Smooth muscle cell (in vitro differentiated cells): Measurements from ENCODE around the gene ASMT. TPM values are rescaled to one million over a fixed set of nuclear protein-coding genes. Genes with fewer than 3 reads are reported as not detected.

Source experiments
- DNase-seq: peaks from one replicate; lab custom pipeline; 2025; ENCODE audit not compliant: unreplicated experiment; lab: John Stamatoyannopoulos, UW
- H2AFZ ChIP-seq: fragments of 200-600 bp; sonication (generic); 2 replicates; pipeline ENCODE4 v1.6.0; 2016; ENCODE audit warnings: antibody characterized with exemption, low read depth, mild to moderate bottlenecking
- H3F3A ChIP-seq: fragments of 200-600 bp; sonication (generic); 2 replicates; pipeline ENCODE4 v1.6.0; 2017; ENCODE audit warnings: antibody characterized with exemption, low read depth
- H3K27ac ChIP-seq: fragments of 200-600 bp; sonication (generic); 2 replicates; pipeline ENCODE4 v1.5.1; 2016; ENCODE audit warnings: low read depth, mild to moderate bottlenecking
- H3K27me3 ChIP-seq: fragments of 200-600 bp; sonication (generic); 2 replicates; pipeline ENCODE4 v1.6.1; 2016; ENCODE audit warnings: low read depth, mild to moderate bottlenecking
- H3K36me3 ChIP-seq: fragments of 200-600 bp; sonication (generic); 2 replicates; pipeline ENCODE4 v1.5.1; 2016; ENCODE audit warnings: low read depth
- H3K4me1 ChIP-seq: fragments of 200-600 bp; sonication (generic); 2 replicates; pipeline ENCODE4 v1.5.1; 2016; ENCODE audit warnings: low read depth
- H3K4me2 ChIP-seq: fragments of 200-600 bp; sonication (generic); 2 replicates; pipeline ENCODE4 v1.6.0; 2016; ENCODE audit warnings: mild to moderate bottlenecking
- H3K4me3 ChIP-seq: fragments of 200-600 bp; sonication (generic); 2 replicates; pipeline ENCODE4 v1.5.1; 2016; ENCODE audit warnings: mild to moderate bottlenecking
- H3K79me2 ChIP-seq: fragments of 200-600 bp; sonication (generic); 2 replicates; pipeline ENCODE4 v1.6.0; 2016; ENCODE audit warnings: low read depth, mild to moderate bottlenecking
- H3K9ac ChIP-seq: fragments of 200-600 bp; sonication (generic); 2 replicates; pipeline ENCODE4 v1.6.0; 2016; ENCODE audit warnings: low read depth
- H3K9me3 ChIP-seq: fragments of 200-600 bp; sonication (generic); replicated peaks from 2 replicates; pipeline ENCODE4 v1.5.1; 2016; ENCODE audit warnings: low read depth
- H4K20me1 ChIP-seq: fragments of 200-600 bp; sonication (generic); 2 replicates; pipeline ENCODE4 v1.6.0; 2016; ENCODE audit warnings: low read depth
- CTCF ChIP-seq: fragments of 200-600 bp; sonication (generic); IDR thresholded peaks from 2 replicates; pipeline ENCODE4 v1.5.1; 2017; ENCODE audit warnings: borderline replicate concordance, mild to moderate bottlenecking, antibody characterized with exemption; ENCODE audit not compliant: insufficient read depth, poor library complexity, severe bottlenecking
- WGBS: methylation state at CpG from one replicate; pipeline ENCODE4 v1.1.7; 2016; ENCODE audit warnings: low lambda C conversion rate; 5-methylcytosine and 5-hydroxymethylcytosine counted together
- polyA plus RNA-seq: library from polyadenylated mRNA; unstranded; fragments of >200 nt; fragmentation: Nextera tagmentation; extraction: Ambion mirVana; gene quantifications from 2 replicates; pipeline ENCODE4 v1.2.1, GENCODE V29; 2016
- total RNA-seq: library from RNA; depleted of rRNA; stranded (reverse); fragments of >200 nt; gene quantifications from 2 replicates; pipeline ENCODE4 v1.2.3, GENCODE V29; 2014

Gene ASMT
- total and polyA plus RNA-seq, 2 experiments from 2014 or later: 0.41 TPM; not detected in 1

DNA sequence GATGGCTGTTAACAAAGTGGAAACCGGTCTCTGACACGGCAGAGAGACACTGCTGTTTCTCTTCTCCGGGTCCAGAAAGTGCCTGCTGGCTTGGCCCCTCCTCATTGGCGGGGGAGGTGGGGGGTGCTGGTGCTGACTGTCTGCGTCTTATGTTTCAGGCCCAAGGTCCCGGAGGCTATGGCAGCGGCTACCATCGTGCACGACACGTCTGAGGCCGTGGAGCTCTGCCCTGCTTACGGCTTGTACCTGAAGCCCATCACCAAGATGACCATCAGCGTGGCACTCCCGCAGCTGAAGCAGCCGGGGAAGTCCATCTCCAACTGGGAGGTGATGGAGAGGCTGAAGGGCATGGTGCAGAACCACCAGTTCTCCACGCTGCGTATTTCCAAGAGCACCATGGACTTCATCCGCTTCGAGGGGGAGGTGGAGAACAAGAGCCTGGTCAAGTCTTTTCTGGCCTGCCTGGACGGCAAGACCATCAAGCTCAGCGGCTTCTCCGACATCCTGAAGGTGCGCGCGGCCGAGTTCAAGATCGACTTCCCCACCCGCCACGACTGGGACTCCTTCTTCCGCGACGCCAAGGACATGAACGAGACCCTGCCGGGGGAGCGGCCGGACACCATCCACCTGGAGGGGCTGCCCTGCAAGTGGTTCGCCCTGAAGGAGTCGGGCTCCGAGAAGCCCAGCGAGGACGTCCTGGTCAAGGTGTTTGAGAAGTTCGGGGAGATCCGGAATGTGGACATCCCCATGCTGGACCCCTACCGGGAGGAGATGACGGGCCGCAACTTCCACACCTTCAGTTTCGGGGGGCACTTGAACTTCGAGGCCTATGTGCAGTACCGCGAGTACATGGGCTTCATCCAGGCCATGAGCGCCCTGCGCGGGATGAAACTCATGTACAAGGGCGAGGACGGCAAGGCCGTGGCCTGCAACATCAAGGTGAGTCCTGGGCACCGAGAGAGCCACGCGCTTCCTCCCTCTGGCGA, 21.3 kb upstream of the ASMT start:
- peak overlapping the region; percentile 93 for H3K9ac ChIP-seq
- no peak for DNase-seq

DNA sequence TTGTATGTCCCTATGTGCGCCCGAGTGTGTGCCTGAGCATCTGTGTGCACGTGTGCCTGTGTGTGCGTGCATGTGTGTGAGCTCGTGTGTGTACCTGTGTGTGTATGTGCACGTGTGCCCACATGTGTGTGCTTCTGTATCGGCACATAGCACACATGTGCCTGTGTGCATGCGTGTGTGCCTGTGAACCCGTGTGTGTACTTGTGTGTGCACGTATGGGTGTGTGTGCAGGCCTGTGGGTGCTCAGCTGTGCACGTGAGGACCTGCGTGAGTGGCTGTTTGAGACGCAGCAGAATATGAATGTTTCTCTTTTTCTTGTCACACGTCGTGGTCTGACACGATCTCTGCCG, 19.2 kb upstream of the ASMT start:
- DNase-seq: no peak
- H3K9ac ChIP-seq: no peak overlapping the region
- H3K4me3 ChIP-seq: no peak overlapping the region
- no peak overlapping the region for H3K27ac ChIP-seq
- no peak for TF ChIP-seq CTCF
- no peaks in the 10 kb centered on the region for H3K4me1 ChIP-seq
- H2AFZ ChIP-seq: no peak overlapping the region
- H3K4me2 ChIP-seq: no peak overlapping the region
- H3K79me2 ChIP-seq: peaks cover 62% of the 10 kb centered on the region
- H4K20me1 ChIP-seq: peaks cover 77% of the 10 kb centered on the region
- H3K36me3 ChIP-seq: no peaks in the 10 kb centered on the region
- peaks cover 6% of the 10 kb centered on the region for H3F3A ChIP-seq
- no peaks in the 10 kb centered on the region for H3K27me3 ChIP-seq
- WGBS: 98% methylated on average over 16 of the region's 17 CpGs
- H3K9me3 ChIP-seq: no peaks in the 10 kb centered on the region

More for the DNA sequence above, 21.3 kb upstream of the ASMT start:
- no peak for TF ChIP-seq CTCF
- H3K9me3 ChIP-seq: no peaks in the 10 kb centered on the region
- H3K27me3 ChIP-seq: no peaks in the 10 kb centered on the region
- no peak overlapping the region for H2AFZ ChIP-seq
- peak overlapping the region; percentile 85 for H3K27ac ChIP-seq
- peaks cover 6% of the 10 kb centered on the region for H3F3A ChIP-seq
- peaks cover 66% of the 10 kb centered on the region for H4K20me1 ChIP-seq
- WGBS: 97% methylated on average over 59 of the region's 60 CpGs
- peaks cover 62% of the 10 kb centered on the region for H3K79me2 ChIP-seq
- H3K4me3 ChIP-seq: peak overlapping the region; percentile 94
- H3K36me3 ChIP-seq: no peaks in the 10 kb centered on the region
- no peaks in the 10 kb centered on the region for H3K4me1 ChIP-seq
- H3K4me2 ChIP-seq: peak overlapping the region; percentile 100

DNA sequence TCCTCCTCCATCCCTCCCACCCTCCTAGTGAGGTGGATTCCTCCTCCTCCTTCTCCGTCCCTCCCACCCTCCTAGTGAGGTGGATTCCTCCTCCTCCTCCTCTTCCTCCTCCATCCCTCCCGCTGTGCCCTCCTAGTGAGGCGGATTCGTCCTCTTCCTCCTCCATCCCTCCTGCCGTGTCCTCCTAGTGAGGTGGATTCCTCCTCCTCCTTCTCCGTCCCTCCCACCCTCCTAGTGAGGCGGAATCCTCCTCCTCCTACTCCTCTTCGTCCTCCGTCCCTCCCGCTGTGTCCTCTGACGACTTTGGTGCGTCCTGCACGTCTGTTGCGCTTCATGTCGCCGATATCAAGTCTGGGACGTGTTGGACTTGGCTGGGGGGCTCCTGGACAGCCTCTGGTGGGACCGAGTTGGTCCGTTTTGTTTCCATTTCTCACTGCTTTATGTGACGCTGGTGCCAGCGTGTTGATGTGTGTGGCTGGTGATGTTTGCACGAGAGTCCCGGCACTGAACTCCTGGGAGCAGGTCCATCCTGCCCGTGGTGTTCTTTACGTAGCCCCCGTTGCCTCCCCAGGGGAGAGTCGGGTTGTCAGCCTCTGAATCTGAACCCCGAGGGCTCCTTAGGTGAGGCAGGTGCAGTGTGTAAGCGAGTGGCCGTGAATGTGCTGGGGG, 18.0 kb upstream of the ASMT start:
- peaks cover 57% of the 10 kb centered on the region for H3K79me2 ChIP-seq
- peaks cover 81% of the 10 kb centered on the region for H4K20me1 ChIP-seq
- WGBS: 95% methylated on average over 24 of the region's 30 CpGs

More for the DNA sequence above, 18.0 kb upstream of the ASMT start:
- Histone ChIP-seq H3K36me3 (no peaks in the 10 kb centered on the region), H3K4me2 (no peak overlapping the region), H3K9ac (no peak overlapping the region), H3K27me3 (no peaks in the 10 kb centered on the region), H3K27ac (no peak overlapping the region), H3K4me3 (no peak overlapping the region), H3K4me1 (no peaks in the 10 kb centered on the region), H2AFZ (no peak overlapping the region), H3K9me3 (no peaks in the 10 kb centered on the region), H3F3A (peaks cover 6% of the 10 kb centered on the region)
- no peak for DNase-seq
- TF ChIP-seq CTCF: no peak
